HCT116 (cell line): ENCODE results near the gene TRNP1. TPM values are rescaled to one million over a fixed set of nuclear protein-coding genes. Genes with fewer than 3 reads are reported as not detected.

ENCODE experiments used
- ATAC-seq: fragments of 200-7000 bp; cut with Tn5 transposase; 2 replicates; pipeline ENCODE4 v1.9.1; 2020; ENCODE audit warnings: mild to moderate bottlenecking, moderate library complexity
- BruUV-seq: library from RNA; stranded (reverse); fragments of 400-500 nt; replicated peaks from 2 replicates; lab custom pipeline; 2021; lab: Mats Ljungman, UMichigan
- CTCF ChIA-PET: fragments of 300-600 bp; sonication (Branson Sonifier 250); formaldehyde crosslinking; loops from one replicate; lab custom pipeline; 2021; ENCODE audit warnings: antibody characterized with exemption; lab: Charles Lee
- POLR2A ChIA-PET: fragments of 300-600, 350-600 bp; sonication (Branson Sonifier 250); formaldehyde crosslinking; loops from one replicate; lab custom pipeline; 2021; ENCODE audit warnings: antibody characterized with exemption; lab: Charles Lee
- RAD21 ChIA-PET, 2 experiments: fragments of 300-600 bp; sonication (Branson Sonifier 250); formaldehyde crosslinking; loops; one replicate each; lab custom pipeline; 2023; ENCODE audit warnings: low total read pairs in 2 of 2; ENCODE audit not compliant: uncharacterized antibody in 2 of 2, unreplicated experiment in 2 of 2, low non-redundant PET in 1 of 2; lab: Charles Lee
- DNase-seq: peaks from one replicate; pipeline ENCODE4 v3.0.0-alpha.2; 2010; ENCODE audit warnings: low read depth, low spot score
- H2AFZ ChIP-seq: fragments of 200-600 bp; shearing (Covaris generic), sonication (generic); 2 replicates; pipeline ENCODE4 v1.6.1; 2017; ENCODE audit warnings: low read depth, mixed run types, mixed read lengths, antibody characterized with exemption, low read length; ENCODE audit not compliant: poor library complexity, severe bottlenecking
- H3K27ac ChIP-seq: 2 replicates; pipeline ENCODE4 v1.5.1; 2012; ENCODE audit warnings: low read depth, low read length
- H3K27me3 ChIP-seq: fragments of 200-600 bp; sonication (generic); 2 replicates; pipeline ENCODE4 v1.6.1; 2016; ENCODE audit warnings: mixed run types, low read length, mixed read lengths; ENCODE audit not compliant: insufficient read depth
- H3K36me3 ChIP-seq, 2 experiments: fragments of 200-500 bp in 1 of 2; fragments of 200-600 bp in 1 of 2; sonication (Bioruptor generic) in 1 of 2; sonication (generic) in 1 of 2; 2 replicates each; pipeline versions ENCODE4 v1.5.1 to v1.6.1; 2014 to 2016; ENCODE audit warnings: low read length in 2 of 2, inconsistent platforms in 1 of 2, mixed read lengths in 1 of 2, mixed run types in 1 of 2; ENCODE audit not compliant: insufficient read depth in 2 of 2, control insufficient read depth in 1 of 2
- H3K4me1 ChIP-seq, 2 experiments: fragments of 200-600 bp in 1 of 2; sonication (generic) in 1 of 2; 2 replicates each; pipeline versions ENCODE4 v1.5.1 to v1.6.1; 2012 to 2017; ENCODE audit warnings: low read length in 2 of 2, inconsistent platforms in 1 of 2, mild to moderate bottlenecking in 1 of 2, mixed read lengths in 1 of 2, mixed run types in 1 of 2, moderate library complexity in 1 of 2; ENCODE audit not compliant: insufficient read depth in 2 of 2, control insufficient read depth in 1 of 2
- H3K4me2 ChIP-seq: fragments of 200-600 bp; sonication (generic); 2 replicates; pipeline ENCODE4 v1.6.1; 2017; ENCODE audit warnings: mixed run types, low read length, mixed read lengths
- H3K4me3 ChIP-seq, 2 experiments: fragments of 200-600 bp in 1 of 2; sonication (generic) in 1 of 2; replicated peaks in 1 of 2; 2 replicates each; pipeline ENCODE4 v1.5.1; 2011 to 2016; ENCODE audit warnings: low read length in 2 of 2, control low read depth in 1 of 2, low read depth in 1 of 2, mild to moderate bottlenecking in 1 of 2, mixed read lengths in 1 of 2, mixed run types in 1 of 2
- H3K79me2 ChIP-seq: fragments of 200-600 bp; sonication (generic); 2 replicates; pipeline ENCODE4 v1.6.1; 2017; ENCODE audit warnings: mild to moderate bottlenecking, mixed run types, low read length, moderate library complexity, mixed read lengths; ENCODE audit not compliant: insufficient read depth
- H3K9ac ChIP-seq: fragments of 200-600 bp; sonication (generic); 2 replicates; pipeline ENCODE4 v1.6.1; 2016; ENCODE audit warnings: low read length, mixed read lengths
- H3K9me2 ChIP-seq: fragments of 200-600 bp; sonication (generic), shearing (Covaris generic); 2 replicates; pipeline ENCODE4 v1.6.1; 2017; ENCODE audit warnings: mixed run types, mild to moderate bottlenecking, moderate library complexity; ENCODE audit not compliant: insufficient read depth
- H3K9me3 ChIP-seq, 2 experiments: fragments of 200-500 bp in 1 of 2; fragments of 200-600 bp in 1 of 2; sonication (Bioruptor generic) in 1 of 2; sonication (generic) in 1 of 2; 2 replicates each; pipeline ENCODE4 v1.6.1; 2014 to 2017; ENCODE audit warnings: low read length in 2 of 2, mixed read lengths in 2 of 2, inconsistent platforms in 1 of 2, low read depth in 1 of 2, mild to moderate bottlenecking in 1 of 2, mixed run types in 1 of 2, moderate library complexity in 1 of 2; ENCODE audit not compliant: control insufficient read depth in 1 of 2, insufficient read depth in 1 of 2
- H4K20me1 ChIP-seq: fragments of 200-600 bp; sonication (generic), shearing (Covaris generic); 2 replicates; pipeline ENCODE4 v1.6.1; 2017; ENCODE audit warnings: mixed run types, mild to moderate bottlenecking, moderate library complexity; ENCODE audit not compliant: insufficient read depth
- CBX3 ChIP-seq: IDR thresholded peaks from 2 replicates; pipeline ENCODE4 v1.6.1; 2012; ENCODE audit warnings: low read depth
- CEBPB ChIP-seq: IDR thresholded peaks from 2 replicates; pipeline ENCODE4 v1.6.1; 2012; ENCODE audit warnings: low read depth
- CTCF ChIP-seq, 3 experiments: fragments of 200-600 bp in 1 of 3; sonication (generic) in 1 of 3; IDR thresholded peaks in 2 of 3; conservative IDR thresholded peaks in 1 of 3; 2 replicates each; pipeline ENCODE4 v1.5.1; 2012 to 2017; ENCODE audit warnings: low read depth in 2 of 3, low read length in 2 of 3, antibody characterized with exemption in 1 of 3, borderline replicate concordance in 1 of 3, control low read depth in 1 of 3, mild to moderate bottlenecking in 1 of 3, mixed read lengths in 1 of 3, mixed run types in 1 of 3, moderate library complexity in 1 of 3; ENCODE audit not compliant: insufficient read depth in 1 of 3
- EGR1 ChIP-seq: IDR thresholded peaks from 2 replicates; pipeline ENCODE4 v1.6.1; 2012; ENCODE audit warnings: low read depth
- ELF1 ChIP-seq: IDR thresholded peaks from 2 replicates; pipeline ENCODE4 v1.6.1; 2012; ENCODE audit warnings: low read depth, borderline replicate concordance
- FOSL1 ChIP-seq: IDR thresholded peaks from 2 replicates; pipeline ENCODE4 v1.6.1; 2012; ENCODE audit warnings: low read depth
- JUND ChIP-seq: IDR thresholded peaks from 2 replicates; pipeline ENCODE4 v1.6.1; 2012
- MAX ChIP-seq: IDR thresholded peaks from 2 replicates; pipeline ENCODE4 v1.6.1; 2012
- RAD21 ChIP-seq: IDR thresholded peaks from 2 replicates; pipeline ENCODE4 v1.6.1; 2012; ENCODE audit warnings: low read depth, mild to moderate bottlenecking
- SP1 ChIP-seq: IDR thresholded peaks from 2 replicates; pipeline ENCODE4 v1.6.1; 2012; ENCODE audit warnings: low read depth
- ZBTB33 ChIP-seq: IDR thresholded peaks from 2 replicates; pipeline ENCODE4 v1.6.1; 2011; ENCODE audit warnings: mild to moderate bottlenecking, low read length, moderate library complexity; ENCODE audit not compliant: insufficient replicate concordance; ENCODE audit errors: extremely low read depth
- ZFX ChIP-seq: fragments of 450-650 bp; IDR thresholded peaks from 2 replicates; pipeline ENCODE4 v1.6.1; 2017
- intact Hi-C: fragments of 100-400 bp; cut with micrococcal nuclease; formaldehyde crosslinking; loops from 2 replicates; pipeline ENCODE4 v1.10.0; 2022
- total RNA-seq: library from RNA; stranded (reverse); gene quantifications from one replicate; pipeline ENCODE4 v1.2.1, GENCODE V29; 2021; ENCODE audit not compliant: unreplicated experiment

The TRNP1 gene
- total RNA-seq, 1 experiment from 2014 or later, result 76.9 TPM

GRCh38 chr1:26950602-26951001, 42.9 kb upstream of the TRNP1 start:
- Histone ChIP-seq H2AFZ (no peak overlapping the region), H3K9me2 (no peaks in the 10 kb centered on the region), H3K4me2 (0 out of 2 replicates have a peak overlapping the region, but pooled peaks have one; percentile 23), H3K79me2 (peaks cover 3% of the 10 kb centered on the region; the same call in 1 of the 2 replicates), H4K20me1 (no peaks in the 10 kb centered on the region), H3K9me3 (no peaks in the 10 kb centered on the region), H3K9ac (no peak overlapping the region), H3K27me3 (no peaks in the 10 kb centered on the region), H3K36me3 (peaks cover 15 to 30% of the 10 kb centered on the region in 2 experiments; a peak in 3 of 4 replicates), H3K27ac (no peak overlapping the region; the same call in 1 of the 2 replicates), H3K4me3 (no peak overlapping the region), H3K4me1 (peaks cover 9 to 20% of the 10 kb centered on the region in 2 experiments)
- ChIA-PET RAD21 (no interaction called here), CTCF (no interaction called here), POLR2A (no interaction called here)
- intact Hi-C loops, result no loop called here
- no peak for TF ChIP-seq RAD21
- no peak for TF ChIP-seq ELF1
- TF ChIP-seq ZFX, result no peak
- no peak for TF ChIP-seq JUND
- TF ChIP-seq SP1, result no peak
- no peak for TF ChIP-seq EGR1
- no peak for TF ChIP-seq CBX3
- TF ChIP-seq MAX, result no peak
- TF ChIP-seq FOSL1, result no peak
- TF ChIP-seq CEBPB, result no peak
- no peak for TF ChIP-seq ZBTB33
- TF ChIP-seq CTCF (IDR thresholded peaks at IDR 0.05 in 2 of 3, conservative IDR thresholded peaks at IDR 0.05 in 1 of 3; ENCODE audit: borderline replicate concordance in 1 of 3, insufficient read depth in 1 of 3, low read depth in 2 of 3, low read length in 2 of 3), result no peak
- BruUV-seq, result no TSS peak
- no peak for DNase-seq
- ATAC-seq, result no peak
